Fibroblast of mammary gland (primary cell): ENCODE data around the gene PEX16.

Experiments used
- DNase-seq: peaks from one replicate; pipeline ENCODE4 v3.0.0-alpha.2; 2010; ENCODE audit warnings: low read depth
- H3K4me3 ChIP-seq: 2 replicates; pipeline ENCODE4 v1.5.1; 2011; ENCODE audit warnings: low read depth, mild to moderate bottlenecking, low read length, moderate library complexity; ENCODE audit not compliant: control insufficient read depth
- CTCF ChIP-seq: conservative IDR thresholded peaks from 2 replicates; pipeline ENCODE4 v1.5.1; 2011; ENCODE audit warnings: low read depth, low read length, inconsistent platforms; ENCODE audit not compliant: control insufficient read depth, insufficient read depth

Gene PEX16

GRCh38 chr11:45899086-45899447, 18.6 kb downstream of the PEX16 start:
- no peak for DNase-seq
- no peak for TF ChIP-seq CTCF
- H3K4me3 ChIP-seq: peak overlapping the region; percentile 41

- H3K4me3 ChIP-seq: no peak overlapping the region
- DNase-seq: no peak
- TF ChIP-seq CTCF: no peak
Measured at GRCh38 chr11:45897556-45897955, 20.1 kb downstream of the PEX16 start.

- no peak for DNase-seq
- no peak for TF ChIP-seq CTCF
- no peak overlapping the region for H3K4me3 ChIP-seq
Measured at GRCh38 chr11:45896422-45896984, 21.2 kb downstream of the PEX16 start.

- no peak for TF ChIP-seq CTCF
- H3K4me3 ChIP-seq: no peak overlapping the region
- DNase-seq: no peak
Measured at GRCh38 chr11:45895553-45896259, 22.0 kb downstream of the PEX16 start.

GRCh38 chr11:45894555-45895247, 23.0 kb downstream of the PEX16 start:
- DNase-seq: no peak
- H3K4me3 ChIP-seq: no peak overlapping the region
- TF ChIP-seq CTCF: no peak

GRCh38 chr11:45892856-45893255, 24.8 kb downstream of the PEX16 start:
- no peak for TF ChIP-seq CTCF
- DNase-seq: no peak
- H3K4me3 ChIP-seq: no peak overlapping the region
